Natural killer cell (primary cell): Measurements from ENCODE around the gene ADAMTS17. TPM values are rescaled to one million over a fixed set of nuclear protein-coding genes. Genes with fewer than 3 reads are reported as not detected.
A peak's percentile ranks its signal among the peaks of the same experiment; 100 is the strongest.

ENCODE experiments used
- ATAC-seq, 3 donors: fragments of 150-1000 bp in 2 of 3; fragments of 200-7000 bp in 1 of 3; cut with Tn5 transposase; 1 replicate in 1 of 3; 2 replicates in 2 of 3; pipeline ENCODE4 v1.10.0; 2021; ENCODE audit warnings: mild to moderate bottlenecking in 2 of 3, moderate library complexity in 2 of 3
- DNase-seq, 2 donors: peaks; one replicate each; pipeline versions ENCODE4 v3.0.0 to v3.0.0-alpha.2; 2013 to 2021; ENCODE audit warnings: mixed read lengths in 1 of 2
- H3K27ac ChIP-seq: one replicate; pipeline ENCODE4 v1.5.1; 2013; ENCODE audit warnings: mild to moderate bottlenecking, low read length
- H3K27me3 ChIP-seq: one replicate; pipeline ENCODE4 v1.6.1; 2013; ENCODE audit warnings: low read length; ENCODE audit not compliant: control insufficient read depth, insufficient read depth
- H3K36me3 ChIP-seq: one replicate; pipeline ENCODE4 v1.6.1; 2013; ENCODE audit warnings: low read length; ENCODE audit not compliant: control insufficient read depth, insufficient read depth
- H3K4me1 ChIP-seq: one replicate; pipeline ENCODE4 v1.6.1; 2013; ENCODE audit warnings: low read length; ENCODE audit not compliant: control insufficient read depth, insufficient read depth
- H3K4me3 ChIP-seq: one replicate; pipeline ENCODE4 v1.5.1; 2013; ENCODE audit warnings: low read length
- H3K9me3 ChIP-seq: one replicate; pipeline ENCODE4 v1.6.1; 2013; ENCODE audit warnings: low read length; ENCODE audit not compliant: control insufficient read depth, insufficient read depth
- H3K27ac Mint-ChIP-seq, 2 donors: one replicate each; pipeline ENCODE4 v1.8.0; 2022; ENCODE audit warnings: mild to moderate bottlenecking in 2 of 2, mixed read lengths in 2 of 2, moderate library complexity in 1 of 2
- H3K27me3 Mint-ChIP-seq, 2 donors: one replicate each; pipeline ENCODE4 v1.8.0; 2022; ENCODE audit warnings: low read depth in 2 of 2, mixed read lengths in 2 of 2
- H3K36me3 Mint-ChIP-seq: one replicate; pipeline ENCODE4 v1.8.0; 2022; ENCODE audit warnings: mixed read lengths
- H3K4me1 Mint-ChIP-seq, 2 donors: one replicate each; pipeline ENCODE4 v1.8.0; 2022; ENCODE audit warnings: mixed read lengths in 2 of 2
- H3K4me3 Mint-ChIP-seq: one replicate; pipeline ENCODE4 v1.8.0; 2022; ENCODE audit warnings: mild to moderate bottlenecking, moderate library complexity, mixed read lengths
- H3K9me3 Mint-ChIP-seq, 2 donors: one replicate each; pipeline ENCODE4 v1.8.0; 2022; ENCODE audit warnings: mixed read lengths in 2 of 2
- WGBS: methylation state at CpG from one replicate; pipeline ENCODE4 v1.1.7; 2013; ENCODE audit warnings: missing lambda C conversion rate; ENCODE audit not compliant: insufficient coverage; 5-methylcytosine and 5-hydroxymethylcytosine counted together
- intact Hi-C: fragments of 100-400 bp; cut with micrococcal nuclease; formaldehyde crosslinking; loops from one replicate; pipeline ENCODE4 v1.14.2; 2022
- total RNA-seq, 4 donors: library from RNA; stranded (reverse); fragments of 120-200 nt in 1 of 4; gene quantifications; one replicate each; pipeline versions ENCODE4 v1.2.3 to v1.2.4, GENCODE V29; 2013 to 2022
- TF ChIP-seq, protein P1 (sequence below): fragments of 200-600 bp; IDR thresholded peaks from one replicate; pipeline ENCODE4 v1.8.0; 2022; ENCODE audit warnings: antibody characterized with exemption

The ADAMTS17 gene
- total RNA-seq, 3 donors from 2014 or later (not counting 1 experiment from before 2014, with no cell fraction given): 4.8 to 9.5 (median 5.3) TPM

DNA sequence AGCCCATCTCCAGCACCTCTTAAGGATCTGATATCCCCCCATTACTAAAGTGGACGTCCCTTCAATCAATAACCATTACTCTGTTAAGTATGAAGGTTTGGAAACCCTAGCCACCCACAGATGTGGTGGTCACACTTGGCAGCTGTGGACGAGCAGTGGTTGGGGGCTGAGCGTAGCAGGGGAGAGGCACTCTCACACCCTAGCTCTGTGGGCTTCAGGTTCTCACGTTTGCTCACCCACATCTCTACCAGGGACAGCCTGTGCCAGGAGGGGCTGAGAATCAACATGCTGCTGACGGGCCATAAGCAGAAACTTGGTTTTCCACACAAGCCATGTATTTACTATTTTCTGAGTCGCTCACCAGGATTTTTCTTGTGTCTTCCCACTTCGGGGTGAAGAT lies 287.2 kb downstream of the ADAMTS17 start:
- no peaks in the 10 kb centered on the region for H3K36me3 ChIP-seq
- TF ChIP-seq, protein P1, sequence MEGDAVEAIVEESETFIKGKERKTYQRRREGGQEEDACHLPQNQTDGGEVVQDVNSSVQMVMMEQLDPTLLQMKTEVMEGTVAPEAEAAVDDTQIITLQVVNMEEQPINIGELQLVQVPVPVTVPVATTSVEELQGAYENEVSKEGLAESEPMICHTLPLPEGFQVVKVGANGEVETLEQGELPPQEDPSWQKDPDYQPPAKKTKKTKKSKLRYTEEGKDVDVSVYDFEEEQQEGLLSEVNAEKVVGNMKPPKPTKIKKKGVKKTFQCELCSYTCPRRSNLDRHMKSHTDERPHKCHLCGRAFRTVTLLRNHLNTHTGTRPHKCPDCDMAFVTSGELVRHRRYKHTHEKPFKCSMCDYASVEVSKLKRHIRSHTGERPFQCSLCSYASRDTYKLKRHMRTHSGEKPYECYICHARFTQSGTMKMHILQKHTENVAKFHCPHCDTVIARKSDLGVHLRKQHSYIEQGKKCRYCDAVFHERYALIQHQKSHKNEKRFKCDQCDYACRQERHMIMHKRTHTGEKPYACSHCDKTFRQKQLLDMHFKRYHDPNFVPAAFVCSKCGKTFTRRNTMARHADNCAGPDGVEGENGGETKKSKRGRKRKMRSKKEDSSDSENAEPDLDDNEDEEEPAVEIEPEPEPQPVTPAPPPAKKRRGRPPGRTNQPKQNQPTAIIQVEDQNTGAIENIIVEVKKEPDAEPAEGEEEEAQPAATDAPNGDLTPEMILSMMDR: no peak
- Mint-ChIP-seq H3K9me3 (no peaks in the 10 kb centered on the region), H3K4me1 (peaks cover 13 to 14% of the 10 kb centered on the region in 2 donors), H3K27ac (no peak overlapping the region), H3K27me3 (peaks cover 11 to 25% of the 10 kb centered on the region in 2 donors), H3K4me3 (no peak overlapping the region), H3K36me3 (no peaks in the 10 kb centered on the region)
- WGBS: 68% methylated on average over 6 of the region's 7 CpGs
- peak in 1 of 3 donors; percentile 78 for ATAC-seq
- DNase-seq: no peak
- H3K27ac ChIP-seq: no peak overlapping the region
- H3K4me1 ChIP-seq: peaks cover 11% of the 10 kb centered on the region
- H3K4me3 ChIP-seq: no peak overlapping the region
- no peaks in the 10 kb centered on the region for H3K9me3 ChIP-seq
- intact Hi-C loops: no loop called here
- no peaks in the 10 kb centered on the region for H3K27me3 ChIP-seq

DNA sequence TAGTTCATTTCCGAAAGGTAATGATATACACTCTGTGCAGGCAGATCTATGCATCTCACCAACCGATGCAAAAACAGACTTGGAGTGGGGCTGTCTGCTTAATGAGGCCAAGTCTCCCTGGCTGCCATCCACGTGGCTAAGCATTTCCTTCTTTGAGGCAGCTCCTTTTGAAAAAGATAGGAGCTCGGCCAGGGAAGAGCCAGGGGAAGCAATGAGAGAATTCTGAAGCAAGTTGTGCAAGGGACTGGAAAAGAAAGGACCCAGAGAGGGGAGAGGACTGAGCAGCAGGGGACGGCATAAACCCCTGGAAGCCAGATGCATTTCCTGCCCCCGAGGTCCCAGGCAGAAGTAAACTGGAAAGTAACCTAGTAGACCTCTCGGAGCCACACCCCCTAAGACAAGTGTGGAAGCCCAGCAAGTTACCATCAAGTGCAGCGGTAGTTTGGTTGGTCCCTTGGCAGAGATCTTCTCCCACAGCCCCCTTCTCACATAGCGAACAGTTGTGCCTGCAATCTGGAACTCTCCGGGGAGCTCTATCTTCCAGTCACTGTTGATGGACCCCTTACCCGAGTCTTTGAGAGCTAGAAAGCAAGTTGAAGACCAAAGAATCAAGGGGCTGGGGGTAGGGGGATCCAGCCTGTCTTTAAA lies 288.2 kb downstream of the ADAMTS17 start:
- no peaks in the 10 kb centered on the region for H3K9me3 ChIP-seq
- Mint-ChIP-seq H3K4me3 (no peak overlapping the region), H3K36me3 (no peaks in the 10 kb centered on the region), H3K27ac (no peak overlapping the region), H3K9me3 (no peaks in the 10 kb centered on the region), H3K27me3 (peaks cover 11 to 25% of the 10 kb centered on the region in 2 donors), H3K4me1 (peaks cover 13 to 14% of the 10 kb centered on the region in 2 donors)
- H3K27me3 ChIP-seq: no peaks in the 10 kb centered on the region
- H3K4me1 ChIP-seq: peaks cover 11% of the 10 kb centered on the region
- H3K27ac ChIP-seq: no peak overlapping the region
- 58% methylated on average over 11 of the region's 11 CpGs for WGBS
- ATAC-seq (no peak), DNase-seq (no peak)
- no peaks in the 10 kb centered on the region for H3K36me3 ChIP-seq
- TF ChIP-seq, protein P1: no peak
- H3K4me3 ChIP-seq: no peak overlapping the region
- intact Hi-C loops: no loop called here

DNA sequence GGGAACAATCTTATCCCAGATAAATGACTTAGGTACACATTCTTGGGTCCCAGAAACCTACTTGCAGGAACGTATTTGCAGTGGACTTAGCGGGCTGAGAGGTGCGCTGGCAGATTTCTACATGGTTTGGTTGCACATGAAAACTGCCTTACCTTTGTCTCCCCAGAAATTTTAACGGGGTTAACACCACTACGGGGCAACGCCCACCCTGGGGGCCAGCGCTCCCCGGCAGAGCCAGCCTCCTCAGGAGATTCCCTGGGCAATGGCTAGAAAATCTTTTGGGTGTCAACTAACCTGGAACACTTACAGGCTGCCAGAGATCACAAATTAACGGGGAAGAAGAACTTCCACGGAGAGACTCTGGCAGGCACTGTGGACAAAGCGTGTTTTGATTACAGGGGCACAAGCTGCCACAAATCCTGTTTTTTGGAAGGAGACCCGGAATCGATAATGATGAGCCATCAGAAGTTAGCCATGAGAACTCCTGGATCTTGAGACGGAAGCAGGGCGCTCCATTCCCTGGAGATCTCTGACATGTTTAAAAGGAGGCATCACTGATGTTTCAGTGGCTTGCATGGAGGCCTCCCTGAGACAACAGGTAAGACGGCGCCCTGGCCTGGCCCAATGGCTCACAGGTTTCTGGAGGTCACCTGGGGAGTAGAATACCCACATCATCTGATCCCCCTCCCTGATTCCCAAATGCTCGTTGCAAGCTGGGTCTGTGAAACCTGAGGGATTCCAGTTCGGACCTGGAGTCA lies 288.9 kb downstream of the ADAMTS17 start:
- Histone ChIP-seq H3K27ac (no peak overlapping the region), H3K36me3 (no peaks in the 10 kb centered on the region), H3K4me3 (no peak overlapping the region), H3K4me1 (peaks cover 11% of the 10 kb centered on the region), H3K9me3 (no peaks in the 10 kb centered on the region), H3K27me3 (no peaks in the 10 kb centered on the region)
- Mint-ChIP-seq H3K4me3 (no peak overlapping the region), H3K9me3 (no peaks in the 10 kb centered on the region), H3K27ac (no peak overlapping the region), H3K4me1 (peaks cover 13 to 14% of the 10 kb centered on the region in 2 donors), H3K36me3 (no peaks in the 10 kb centered on the region), H3K27me3 (peaks cover 6 to 25% of the 10 kb centered on the region in 2 donors)
- intact Hi-C loops: no loop called here
- 89% methylated on average over 19 of the region's 19 CpGs for WGBS
- TF ChIP-seq, protein P1: no peak
- ATAC-seq (no peak), DNase-seq (no peak)
